HG03139 (cell line): ENCODE measurements around the gene RABL3.
"Not testable (repeated sequence)": the region's sequence is repeated elsewhere in the genome, so short reads cannot be mapped to it uniquely, and the experiment has no call there.

Source experiments
- ATAC-seq: cut with Tn5 transposase; IDR thresholded peaks from one replicate; pipeline ENCODE4 v1.9.1; 2021; ENCODE audit not compliant: unreplicated experiment

The RABL3 gene

DNA sequence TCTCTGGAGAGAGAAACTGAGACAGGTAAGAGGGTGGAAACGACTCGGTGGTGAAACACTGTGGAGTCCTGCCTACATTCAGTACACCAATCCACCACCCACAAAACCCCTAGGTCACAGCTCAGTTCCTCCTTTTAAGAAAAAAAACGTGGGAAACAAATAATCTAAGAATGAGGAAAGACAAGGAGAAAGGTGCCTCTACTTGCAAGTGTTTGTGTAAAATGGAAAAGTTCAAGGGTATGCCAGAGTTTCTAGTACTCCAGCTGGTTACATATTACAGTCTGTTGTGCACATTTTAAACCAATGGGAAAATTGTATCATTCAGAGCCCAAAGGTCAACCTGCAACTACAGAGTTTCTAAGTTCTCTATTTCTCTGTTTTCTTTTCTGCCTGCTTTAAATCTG is 92.5 kb downstream of the RABL3 start:
- no peak for ATAC-seq

GRCh38 chr3:120648290-120648689 is 94.0 kb downstream of the RABL3 start:
- no peak for ATAC-seq

GRCh38 chr3:120646771-120647432 is 95.4 kb downstream of the RABL3 start:
- no peak for ATAC-seq

GRCh38 chr3:120645083-120645845 is 97.1 kb downstream of the RABL3 start:
- no peak for ATAC-seq

DNA sequence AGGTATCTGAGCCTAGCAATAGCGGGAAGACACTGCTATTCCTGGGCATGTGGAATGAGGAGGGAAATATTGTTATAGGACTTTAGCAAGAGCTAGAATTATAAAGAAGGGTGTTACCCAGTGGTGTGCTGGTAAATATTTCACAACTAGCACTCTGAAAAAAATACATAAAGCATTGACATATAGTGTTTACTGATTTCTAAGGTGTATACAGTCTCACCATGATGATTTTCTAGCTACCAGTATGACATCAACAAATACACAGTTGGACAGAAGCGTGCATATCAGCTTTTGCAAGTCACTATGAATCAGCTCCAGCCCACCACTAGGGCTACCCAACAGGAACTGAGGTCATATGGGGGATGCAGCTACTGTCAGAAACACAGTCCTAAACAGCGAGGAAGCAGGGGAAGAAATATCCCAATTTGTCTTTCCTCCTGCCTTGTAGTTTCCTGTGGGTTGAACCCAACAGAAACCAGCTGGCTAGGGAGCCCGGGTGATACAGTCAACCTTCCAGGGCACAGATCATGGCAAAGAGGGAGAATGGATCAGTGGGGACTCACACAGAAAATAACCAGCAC is 99.9 kb downstream of the RABL3 start:
- ATAC-seq: no peak

DNA sequence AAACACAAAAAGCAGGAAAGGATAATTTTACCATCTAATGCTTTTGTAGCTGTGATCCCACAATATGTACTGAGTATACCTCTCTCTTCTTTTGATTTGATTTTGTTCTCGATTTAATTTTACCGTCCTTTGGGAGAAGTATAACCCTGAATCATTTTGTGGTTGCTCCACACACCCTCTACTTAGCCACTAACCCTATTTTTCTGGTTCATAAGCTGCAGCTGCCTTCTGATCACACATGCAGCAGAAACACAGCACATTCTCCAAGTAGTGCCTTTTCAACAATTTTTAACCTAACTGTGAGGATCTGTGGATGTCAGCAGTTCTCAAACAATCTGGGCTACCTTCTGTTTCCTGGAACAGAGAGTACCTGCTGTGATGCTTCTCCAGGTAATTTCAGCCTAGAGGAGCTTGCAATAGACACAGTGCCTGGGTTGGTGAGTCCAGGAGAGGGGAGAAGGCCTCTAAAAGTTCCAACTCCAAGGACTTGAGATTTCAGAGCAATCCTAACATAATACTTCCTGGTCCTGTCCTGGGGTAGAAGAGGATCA is 100.5 kb downstream of the RABL3 start:
- no peak for ATAC-seq

- ATAC-seq: no peak
These were observed 102.1 kb downstream of the RABL3 start for GRCh38 chr3:120640231-120640630.

- not testable (repeated sequence) for ATAC-seq
These were observed 103.5 kb downstream of the RABL3 start for GRCh38 chr3:120638820-120639219.

- no peak for ATAC-seq
These were observed 104.3 kb downstream of the RABL3 start for GRCh38 chr3:120637851-120638559.

DNA sequence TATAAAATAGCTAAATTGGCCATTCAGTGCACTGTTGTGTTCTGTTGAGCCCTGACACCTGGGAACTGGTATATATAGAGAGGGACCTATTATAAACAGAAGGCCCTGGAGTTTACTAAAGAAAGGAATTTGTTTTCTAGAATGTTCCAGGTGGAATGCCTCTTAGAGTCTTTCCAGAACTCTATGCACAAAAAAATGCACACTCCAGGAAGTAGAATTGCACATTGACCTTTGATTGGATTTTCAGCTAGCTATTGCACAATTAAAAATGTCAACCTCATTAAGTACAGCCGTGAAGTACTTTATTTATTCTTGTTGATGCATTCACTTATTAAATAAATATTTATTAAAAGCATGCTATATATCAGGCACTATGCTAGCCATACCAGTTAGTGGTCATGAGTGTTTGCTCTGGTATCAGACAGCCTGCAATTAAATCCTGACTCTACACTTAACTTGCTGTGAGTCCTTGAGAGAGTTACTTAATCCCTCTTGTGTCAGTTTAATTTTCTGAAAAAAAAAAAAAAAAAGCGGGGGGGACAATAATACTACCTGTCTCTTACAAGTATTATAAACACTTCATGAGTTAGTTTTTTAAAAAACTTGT is 105.4 kb downstream of the RABL3 start:
- no peak for ATAC-seq
